Sigmoid colon (tissue), 4 donors: ENCODE measurements around the gene SELPLG.

Source experiments
- CTCF ChIP-seq, 4 experiments: fragments of 450-650 bp in 3 of 4; fragments of 200-600 bp in 1 of 4; IDR thresholded peaks; one replicate each; pipeline ENCODE4 v1.5.1; 2016 to 2019; ENCODE audit warnings: antibody characterized with exemption in 4 of 4, mild to moderate bottlenecking in 3 of 4, moderate library complexity in 2 of 4
- EP300 ChIP-seq, 4 donors: sonication (generic); formaldehyde crosslinking; IDR thresholded peaks; one replicate each; pipeline ENCODE4 v1.6.1; 2017; ENCODE audit warnings: antibody characterized with exemption in 4 of 4
- POLR2A ChIP-seq, 2 donors: fragments of 450-650 bp; IDR thresholded peaks; one replicate each; pipeline ENCODE4 v1.6.1; 2016; ENCODE audit warnings: antibody characterized with exemption in 2 of 2, mild to moderate bottlenecking in 2 of 2, moderate library complexity in 2 of 2

- TF ChIP-seq CTCF (IDR thresholded peaks at IDR 0.05) (no peak), POLR2A (IDR thresholded peaks at IDR 0.05) (no peak), EP300 (IDR thresholded peaks at IDR 0.05) (no peak)
Measured at GRCh38 chr12:108621161-108621560, 12.5 kb downstream of the SELPLG start.
